ENCODE data around the gene PSD4. TPM values are rescaled to one million over a fixed set of nuclear protein-coding genes. Genes with fewer than 3 reads are reported as not detected.
A peak's percentile ranks its signal among the peaks of the same experiment; 100 is the strongest.

Gene PSD4
- total and polyA plus RNA-seq, 10 donors = 43.9 to 154 (median 88.1) TPM

GRCh38 chr2:113238871-113239839, 65.4 kb downstream of the PSD4 start:
- Histone ChIP-seq H3K27me3 (replicated peaks in 1 of 7) (no peaks in the 10 kb centered on the region), H3K9me3 (no peaks in the 10 kb centered on the region), H3K36me3 (peaks cover 0 to 28% (median 0%) of the 10 kb centered on the region in 6 donors), H3K4me1 (peaks cover 4 to 53% (median 21%) of the 10 kb centered on the region in 6 donors), H3K27ac (peak overlapping the region in 4 of 8 donors; percentile 27 to 60 (median 42)), H3K4me3 (no peak overlapping the region)
- WGBS, 5 donors = 81 to 92% (median 89%) methylated on average over 9 of the region's 9 CpGs
- intact Hi-C loops (cut with DNase I; ENCODE audit: low total_unique reads) = no loop called here
- DNase-seq = no peak
- TF ChIP-seq, protein P1, sequence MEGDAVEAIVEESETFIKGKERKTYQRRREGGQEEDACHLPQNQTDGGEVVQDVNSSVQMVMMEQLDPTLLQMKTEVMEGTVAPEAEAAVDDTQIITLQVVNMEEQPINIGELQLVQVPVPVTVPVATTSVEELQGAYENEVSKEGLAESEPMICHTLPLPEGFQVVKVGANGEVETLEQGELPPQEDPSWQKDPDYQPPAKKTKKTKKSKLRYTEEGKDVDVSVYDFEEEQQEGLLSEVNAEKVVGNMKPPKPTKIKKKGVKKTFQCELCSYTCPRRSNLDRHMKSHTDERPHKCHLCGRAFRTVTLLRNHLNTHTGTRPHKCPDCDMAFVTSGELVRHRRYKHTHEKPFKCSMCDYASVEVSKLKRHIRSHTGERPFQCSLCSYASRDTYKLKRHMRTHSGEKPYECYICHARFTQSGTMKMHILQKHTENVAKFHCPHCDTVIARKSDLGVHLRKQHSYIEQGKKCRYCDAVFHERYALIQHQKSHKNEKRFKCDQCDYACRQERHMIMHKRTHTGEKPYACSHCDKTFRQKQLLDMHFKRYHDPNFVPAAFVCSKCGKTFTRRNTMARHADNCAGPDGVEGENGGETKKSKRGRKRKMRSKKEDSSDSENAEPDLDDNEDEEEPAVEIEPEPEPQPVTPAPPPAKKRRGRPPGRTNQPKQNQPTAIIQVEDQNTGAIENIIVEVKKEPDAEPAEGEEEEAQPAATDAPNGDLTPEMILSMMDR (IDR thresholded peaks at IDR 0.05 in 8 of 11, conservative IDR thresholded peaks at IDR 0.05 in 3 of 11) = no peak
- TF ChIP-seq POLR2A (IDR thresholded peaks at IDR 0.05) (no peak), POLR2AphosphoS5 (IDR thresholded peaks at IDR 0.05) (no peak)

- H3K27me3 ChIP-seq (replicated peaks in 1 of 7) = no peaks in the 10 kb centered on the region
- no peak overlapping the region for H3K4me3 ChIP-seq
- peaks cover 0 to 28% (median 0%) of the 10 kb centered on the region in 6 donors for H3K36me3 ChIP-seq
- intact Hi-C loops (cut with DNase I; ENCODE audit: low total_unique reads) = no loop called here
- peaks cover 4 to 53% (median 21%) of the 10 kb centered on the region in 6 donors for H3K4me1 ChIP-seq
- 32 to 65% (median 36%) methylated on average over 7 to 15 of the region's 15 CpGs for WGBS, 5 donors
- no peaks in the 10 kb centered on the region for H3K9me3 ChIP-seq
- peak; percentile 88 for DNase-seq
- peak overlapping the region in 4 of 8 donors; percentile 27 to 60 (median 42) for H3K27ac ChIP-seq
- TF ChIP-seq POLR2AphosphoS5 (IDR thresholded peaks at IDR 0.05) = peak; percentile 72 to 86 (median 82)
- no peak for TF ChIP-seq POLR2A (IDR thresholded peaks at IDR 0.05)
Observed at GRCh38 chr2:113240150-113240914, 66.6 kb downstream of the PSD4 start.

DNA sequence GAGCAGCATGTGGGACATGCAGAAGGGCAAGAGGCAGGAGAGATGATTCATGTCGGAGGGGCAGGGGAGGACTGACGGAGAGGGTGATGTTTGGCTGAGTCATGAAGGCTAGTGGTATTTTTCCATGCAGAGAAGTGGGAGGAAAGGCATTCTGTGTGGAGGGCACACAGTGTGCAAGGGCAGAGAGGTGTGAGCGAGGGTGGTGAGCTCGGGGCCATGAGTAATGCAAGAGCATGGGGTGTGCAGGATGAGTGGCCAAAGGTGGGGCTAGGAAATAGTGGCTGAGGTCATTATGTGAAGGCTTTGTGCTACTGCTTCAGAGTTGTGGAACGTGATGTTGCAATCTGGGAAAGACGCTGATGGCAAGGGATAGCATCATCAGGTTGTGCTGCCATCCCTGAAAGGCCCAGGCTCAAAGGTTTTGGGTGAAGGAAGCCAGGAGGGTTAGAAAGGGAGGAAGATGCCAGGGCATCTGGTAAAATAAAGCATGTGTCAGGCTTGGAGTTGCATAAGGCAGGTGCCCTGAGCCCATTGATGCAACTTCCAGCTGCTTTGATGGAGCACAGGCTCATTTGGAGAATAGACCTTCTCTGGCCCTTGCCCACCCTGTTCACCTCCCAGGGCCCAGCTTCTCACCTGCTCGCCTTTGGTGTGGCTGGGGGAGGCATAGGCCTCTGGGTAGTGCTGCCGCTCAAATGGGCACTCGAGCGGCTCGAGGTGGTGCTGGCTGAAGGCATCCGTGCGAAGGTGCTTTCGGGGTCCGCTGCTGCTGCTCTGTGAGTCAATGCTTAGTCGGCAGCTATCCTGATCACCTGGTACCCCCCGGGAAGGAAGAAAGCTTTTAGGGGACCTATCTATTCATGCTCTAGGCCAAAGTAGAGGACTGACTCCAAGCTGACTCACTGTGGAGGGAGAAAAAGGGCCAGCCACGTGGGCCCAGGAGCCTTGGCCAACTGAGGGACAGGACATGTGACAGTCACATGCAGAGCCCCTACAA, 67.4 kb downstream of the PSD4 start:
- Histone ChIP-seq H3K4me1 (peaks cover 4 to 53% (median 21%) of the 10 kb centered on the region in 6 donors), H3K36me3 (peaks cover 0 to 28% (median 0%) of the 10 kb centered on the region in 6 donors), H3K27ac (peak overlapping the region in 2 of 8 donors; percentile 34 to 60), H3K9me3 (no peaks in the 10 kb centered on the region), H3K27me3 (replicated peaks in 1 of 7) (no peaks in the 10 kb centered on the region), H3K4me3 (no peak overlapping the region)
- intact Hi-C loops (cut with DNase I; ENCODE audit: low total_unique reads) = no loop called here
- 52 to 83% (median 77%) methylated on average over 8 to 18 of the region's 18 CpGs for WGBS, 5 donors
- DNase-seq = no peak
- TF ChIP-seq POLR2A (IDR thresholded peaks at IDR 0.05) (no peak), POLR2AphosphoS5 (IDR thresholded peaks at IDR 0.05) (peak in 2 of 3 donors; percentile 34 to 54)
- TF ChIP-seq, protein P1 (IDR thresholded peaks at IDR 0.05 in 8 of 11, conservative IDR thresholded peaks at IDR 0.05 in 3 of 11) = no peak

DNA sequence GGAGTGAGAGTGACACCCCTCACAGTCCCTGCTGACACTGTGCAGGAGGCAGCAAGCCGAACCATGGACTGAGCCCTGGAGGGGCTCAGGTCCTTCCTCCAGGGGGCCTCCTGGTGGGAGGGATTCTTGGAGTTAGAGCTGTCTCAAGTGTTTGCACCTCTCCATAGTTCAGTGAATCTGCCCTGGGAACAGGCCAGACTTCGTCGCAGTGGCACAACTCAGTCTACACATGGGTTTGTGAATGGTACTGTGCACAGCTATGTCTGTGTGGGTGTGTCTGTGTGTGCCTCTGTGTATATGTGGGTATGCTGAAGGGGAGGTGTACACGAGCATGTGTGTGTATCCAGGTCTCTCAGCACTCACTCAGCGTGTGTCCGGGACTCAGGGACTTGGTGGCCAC, 68.6 kb downstream of the PSD4 start:
- TF ChIP-seq, protein P1 (IDR thresholded peaks at IDR 0.05 in 8 of 11, conservative IDR thresholded peaks at IDR 0.05 in 3 of 11) = no peak
- TF ChIP-seq POLR2AphosphoS5 (IDR thresholded peaks at IDR 0.05) (no peak), POLR2A (IDR thresholded peaks at IDR 0.05) (no peak)
- no peak for DNase-seq
- intact Hi-C loops (cut with DNase I; ENCODE audit: low total_unique reads) = no loop called here
- H3K4me1 ChIP-seq = peaks cover 4 to 42% (median 19%) of the 10 kb centered on the region in 6 donors
- no peaks in the 10 kb centered on the region for H3K9me3 ChIP-seq
- H3K4me3 ChIP-seq = no peak overlapping the region
- H3K36me3 ChIP-seq = peaks cover 0 to 28% (median 0%) of the 10 kb centered on the region in 6 donors
- H3K27me3 ChIP-seq (replicated peaks in 1 of 7) = no peaks in the 10 kb centered on the region
- H3K27ac ChIP-seq = no peak overlapping the region
- 82 to 99% (median 93%) methylated on average over 5 to 6 of the region's 6 CpGs for WGBS, 5 donors
